ENCODE results near the gene FOXO3.

The FOXO3 gene

GRCh38 chr6:108610957-108611586 lies 50.4 kb downstream of the FOXO3 start:
- H3K9me3 ChIP-seq (ENCODE audit: control insufficient read depth, low read length), result no peaks in the 10 kb centered on the region
- H3K9ac ChIP-seq (ENCODE audit: low read length), result no peak overlapping the region
- H3K4me1 ChIP-seq (ENCODE audit: control insufficient read depth, insufficient read depth, low read length), result peaks cover 18% of the 10 kb centered on the region
- H3K36me3 ChIP-seq (ENCODE audit: control insufficient read depth, insufficient read depth, low read length), result no peaks in the 10 kb centered on the region
- H3K27me3 ChIP-seq (ENCODE audit: control insufficient read depth, insufficient read depth, low read length), result no peaks in the 10 kb centered on the region
- no peak overlapping the region for H3K4me3 ChIP-seq (ENCODE audit: low read length)

GRCh38 chr6:108612852-108613251 lies 52.1 kb downstream of the FOXO3 start:
- Histone ChIP-seq H3K4me3 (ENCODE audit: low read length) (no peak overlapping the region), H3K36me3 (ENCODE audit: control insufficient read depth, insufficient read depth, low read length) (no peaks in the 10 kb centered on the region), H3K9ac (ENCODE audit: low read length) (no peak overlapping the region), H3K27me3 (ENCODE audit: control insufficient read depth, insufficient read depth, low read length) (no peaks in the 10 kb centered on the region), H3K9me3 (ENCODE audit: control insufficient read depth, low read length) (no peaks in the 10 kb centered on the region), H3K4me1 (ENCODE audit: control insufficient read depth, insufficient read depth, low read length) (peaks cover 10% of the 10 kb centered on the region)

GRCh38 chr6:108616544-108616943 lies 55.8 kb downstream of the FOXO3 start:
- Histone ChIP-seq H3K4me3 (ENCODE audit: low read length) (no peak overlapping the region), H3K9me3 (ENCODE audit: control insufficient read depth, low read length) (no peaks in the 10 kb centered on the region), H3K27me3 (ENCODE audit: control insufficient read depth, insufficient read depth, low read length) (no peaks in the 10 kb centered on the region), H3K36me3 (ENCODE audit: control insufficient read depth, insufficient read depth, low read length) (no peaks in the 10 kb centered on the region), H3K4me1 (ENCODE audit: control insufficient read depth, insufficient read depth, low read length) (no peaks in the 10 kb centered on the region), H3K9ac (ENCODE audit: low read length) (no peak overlapping the region)

GRCh38 chr6:108616973-108617372 lies 56.3 kb downstream of the FOXO3 start:
- H3K4me1 ChIP-seq (ENCODE audit: control insufficient read depth, insufficient read depth, low read length), result no peaks in the 10 kb centered on the region
- H3K9ac ChIP-seq (ENCODE audit: low read length), result no peak overlapping the region

GRCh38 chr6:108618623-108619152 lies 58.0 kb downstream of the FOXO3 start:
- Histone ChIP-seq H3K4me1 (ENCODE audit: control insufficient read depth, insufficient read depth, low read length) (peaks cover 10% of the 10 kb centered on the region), H3K36me3 (ENCODE audit: control insufficient read depth, insufficient read depth, low read length) (no peaks in the 10 kb centered on the region), H3K4me3 (ENCODE audit: low read length) (no peak overlapping the region), H3K27me3 (ENCODE audit: control insufficient read depth, insufficient read depth, low read length) (no peaks in the 10 kb centered on the region), H3K9ac (ENCODE audit: low read length) (no peak overlapping the region), H3K9me3 (ENCODE audit: control insufficient read depth, low read length) (no peaks in the 10 kb centered on the region)

More at GRCh38 chr6:108616973-108617372, 56.3 kb downstream of the FOXO3 start:
- H3K9me3 ChIP-seq (ENCODE audit: control insufficient read depth, low read length), result no peaks in the 10 kb centered on the region
- H3K27me3 ChIP-seq (ENCODE audit: control insufficient read depth, insufficient read depth, low read length), result no peaks in the 10 kb centered on the region
- H3K36me3 ChIP-seq (ENCODE audit: control insufficient read depth, insufficient read depth, low read length), result no peaks in the 10 kb centered on the region
- no peak overlapping the region for H3K4me3 ChIP-seq (ENCODE audit: low read length)

- H3K9ac ChIP-seq (ENCODE audit: low read length), result no peak overlapping the region
- H3K9me3 ChIP-seq (ENCODE audit: control insufficient read depth, low read length), result no peaks in the 10 kb centered on the region
- H3K36me3 ChIP-seq (ENCODE audit: control insufficient read depth, insufficient read depth, low read length), result no peaks in the 10 kb centered on the region
- H3K4me3 ChIP-seq (ENCODE audit: low read length), result no peak overlapping the region
- peaks cover 16% of the 10 kb centered on the region for H3K4me1 ChIP-seq (ENCODE audit: control insufficient read depth, insufficient read depth, low read length)
- H3K27me3 ChIP-seq (ENCODE audit: control insufficient read depth, insufficient read depth, low read length), result no peaks in the 10 kb centered on the region
These were observed 58.9 kb downstream of the FOXO3 start for GRCh38 chr6:108619431-108620197.

GRCh38 chr6:108621117-108621516 lies 60.4 kb downstream of the FOXO3 start:
- H3K9ac ChIP-seq (ENCODE audit: low read length), result no peak overlapping the region
- no peaks in the 10 kb centered on the region for H3K9me3 ChIP-seq (ENCODE audit: control insufficient read depth, low read length)
- no peaks in the 10 kb centered on the region for H3K36me3 ChIP-seq (ENCODE audit: control insufficient read depth, insufficient read depth, low read length)
- H3K4me1 ChIP-seq (ENCODE audit: control insufficient read depth, insufficient read depth, low read length), result peaks cover 16% of the 10 kb centered on the region
- H3K27me3 ChIP-seq (ENCODE audit: control insufficient read depth, insufficient read depth, low read length), result no peaks in the 10 kb centered on the region
- no peak overlapping the region for H3K4me3 ChIP-seq (ENCODE audit: low read length)

- H3K9ac ChIP-seq (ENCODE audit: low read length), result no peak overlapping the region
- no peak overlapping the region for H3K4me3 ChIP-seq (ENCODE audit: low read length)
- no peaks in the 10 kb centered on the region for H3K27me3 ChIP-seq (ENCODE audit: control insufficient read depth, insufficient read depth, low read length)
- H3K36me3 ChIP-seq (ENCODE audit: control insufficient read depth, insufficient read depth, low read length), result no peaks in the 10 kb centered on the region
- H3K4me1 ChIP-seq (ENCODE audit: control insufficient read depth, insufficient read depth, low read length), result peaks cover 22% of the 10 kb centered on the region
- no peaks in the 10 kb centered on the region for H3K9me3 ChIP-seq (ENCODE audit: control insufficient read depth, low read length)
These were observed 62.1 kb downstream of the FOXO3 start for GRCh38 chr6:108622641-108623298.

- Histone ChIP-seq H3K9ac (ENCODE audit: low read length) (no peak overlapping the region), H3K4me1 (ENCODE audit: control insufficient read depth, insufficient read depth, low read length) (peaks cover 26% of the 10 kb centered on the region), H3K4me3 (ENCODE audit: low read length) (no peak overlapping the region), H3K27me3 (ENCODE audit: control insufficient read depth, insufficient read depth, low read length) (no peaks in the 10 kb centered on the region), H3K36me3 (ENCODE audit: control insufficient read depth, insufficient read depth, low read length) (no peaks in the 10 kb centered on the region), H3K9me3 (ENCODE audit: control insufficient read depth, low read length) (no peaks in the 10 kb centered on the region)
These were observed 63.3 kb downstream of the FOXO3 start for GRCh38 chr6:108623995-108624394.

- Histone ChIP-seq H3K36me3 (ENCODE audit: control insufficient read depth, insufficient read depth, low read length) (no peaks in the 10 kb centered on the region), H3K4me1 (ENCODE audit: control insufficient read depth, insufficient read depth, low read length) (peaks cover 26% of the 10 kb centered on the region), H3K4me3 (ENCODE audit: low read length) (no peak overlapping the region), H3K9me3 (ENCODE audit: control insufficient read depth, low read length) (no peaks in the 10 kb centered on the region), H3K9ac (ENCODE audit: low read length) (no peak overlapping the region), H3K27me3 (ENCODE audit: control insufficient read depth, insufficient read depth, low read length) (no peaks in the 10 kb centered on the region)
These were observed 64.9 kb downstream of the FOXO3 start for GRCh38 chr6:108625581-108625980.

GRCh38 chr6:108626777-108627176 lies 66.1 kb downstream of the FOXO3 start:
- peaks cover 26% of the 10 kb centered on the region for H3K4me1 ChIP-seq (ENCODE audit: control insufficient read depth, insufficient read depth, low read length)
- no peak overlapping the region for H3K4me3 ChIP-seq (ENCODE audit: low read length)
- no peaks in the 10 kb centered on the region for H3K36me3 ChIP-seq (ENCODE audit: control insufficient read depth, insufficient read depth, low read length)
- no peak overlapping the region for H3K9ac ChIP-seq (ENCODE audit: low read length)
- H3K9me3 ChIP-seq (ENCODE audit: control insufficient read depth, low read length), result no peaks in the 10 kb centered on the region
- H3K27me3 ChIP-seq (ENCODE audit: control insufficient read depth, insufficient read depth, low read length), result no peaks in the 10 kb centered on the region

Data from mucosa of stomach (tissue), 1 donor.